H1 (cell line): ENCODE data around the gene CCL24. TPM values are rescaled to one million over a fixed set of nuclear protein-coding genes. Genes with fewer than 3 reads are reported as not detected.

ENCODE experiments used
- CTCF ChIA-PET: fragments of 300-600 bp; sonication (Branson Sonifier 250); formaldehyde crosslinking; loops from one replicate; lab custom pipeline; 2021; ENCODE audit not compliant: partially characterized antibody; lab: Charles Lee
- POLR2A ChIA-PET: fragments of 300-600 bp; sonication (Branson Sonifier 250); formaldehyde crosslinking; loops from one replicate; lab custom pipeline; 2021; ENCODE audit warnings: inconsistent platforms; ENCODE audit not compliant: partially characterized antibody; lab: Charles Lee
- DNase-seq, 2 experiments: peaks; one replicate each; pipeline versions ENCODE4 v3.0.0 to v3.0.0-alpha.2; 2010 to 2022; ENCODE audit warnings: low spot score in 2 of 2, low read depth in 1 of 2, mixed read lengths in 1 of 2
- FAIRE-seq: peaks from 2 replicates; lab custom pipeline; 2011; peaks lifted over from hg19 to GRCh38; lab: Jason Lieb, UNC
- H2AFZ ChIP-seq: 2 replicates; pipeline ENCODE4 v1.8.1; 2012; ENCODE audit warnings: low read length, inconsistent platforms
- H2AK5ac ChIP-seq: 2 replicates; pipeline ENCODE4 v1.6.1; 2013; ENCODE audit warnings: low read depth, low read length
- H2BK120ac ChIP-seq: replicated peaks from 2 replicates; pipeline ENCODE3; 2013; ENCODE audit warnings: low read depth, low read length, inconsistent platforms
- H2BK12ac ChIP-seq: 2 replicates; pipeline ENCODE4 v1.6.1; 2013; ENCODE audit warnings: low read depth, low read length
- H2BK15ac ChIP-seq: 2 replicates; pipeline ENCODE4 v1.6.1; 2013; ENCODE audit warnings: low read length
- H2BK20ac ChIP-seq: 2 replicates; pipeline ENCODE4 v1.6.1; 2013; ENCODE audit warnings: low read length
- H2BK5ac ChIP-seq: 2 replicates; pipeline ENCODE4 v1.6.1; 2013; ENCODE audit warnings: low read depth, low read length
- H3K14ac ChIP-seq: 2 replicates; pipeline ENCODE4 v1.6.1; 2013; ENCODE audit warnings: inconsistent platforms; ENCODE audit not compliant: insufficient read length
- H3K18ac ChIP-seq: 2 replicates; pipeline ENCODE4 v1.6.1; 2013; ENCODE audit warnings: low read length; ENCODE audit errors: extremely low read depth
- H3K23ac ChIP-seq: 2 replicates; pipeline ENCODE4 v1.6.1; 2013; ENCODE audit warnings: inconsistent platforms; ENCODE audit not compliant: insufficient read length
- H3K23me2 ChIP-seq: 2 replicates; pipeline ENCODE4 v1.6.1; 2013; ENCODE audit warnings: low read depth, low read length
- H3K27ac ChIP-seq: 2 replicates; pipeline ENCODE4 v1.6.1; 2011; ENCODE audit warnings: low read depth, low read length, inconsistent platforms
- H3K27me3 ChIP-seq, 4 experiments: replicated peaks in 1 of 4; 1 replicate in 1 of 4; 2 replicates in 3 of 4; pipeline versions ENCODE4 v1.6.1 to v1.8.1; 2011 to 2013; ENCODE audit warnings: low read length in 3 of 4, mild to moderate bottlenecking in 3 of 4, inconsistent platforms in 2 of 4, mixed read lengths in 2 of 4, moderate library complexity in 1 of 4; ENCODE audit not compliant: control insufficient read depth in 3 of 4, insufficient read depth in 3 of 4; ENCODE audit errors: extremely low read depth in 1 of 4
- H3K36me3 ChIP-seq, 4 experiments: 2 replicates each; pipeline versions ENCODE4 v1.6.1 to v1.8.1; 2011 to 2013; ENCODE audit warnings: mild to moderate bottlenecking in 4 of 4, low read length in 3 of 4, moderate library complexity in 2 of 4, control low read depth in 1 of 4, inconsistent platforms in 1 of 4; ENCODE audit not compliant: insufficient read depth in 4 of 4, control insufficient read depth in 2 of 4
- H3K4ac ChIP-seq: replicated peaks from 2 replicates; pipeline ENCODE3; 2013; ENCODE audit warnings: low read length, low read depth, mixed read lengths, inconsistent platforms; ENCODE audit not compliant: insufficient read length
- H3K4me1 ChIP-seq, 4 experiments: replicated peaks in 1 of 4; 1 replicate in 1 of 4; 2 replicates in 3 of 4; pipeline versions ENCODE4 v1.6.1 to v1.8.1; 2011 to 2013; ENCODE audit warnings: low read length in 3 of 4, inconsistent platforms in 2 of 4, mixed read lengths in 1 of 4; ENCODE audit not compliant: insufficient read depth in 4 of 4, control insufficient read depth in 3 of 4
- H3K4me2 ChIP-seq, 2 experiments: 2 replicates each; pipeline versions ENCODE4 v1.6.1 to v1.8.1; 2011 to 2013; ENCODE audit warnings: low read depth in 2 of 2, low read length in 2 of 2, control low read depth in 1 of 2, inconsistent platforms in 1 of 2, mild to moderate bottlenecking in 1 of 2; ENCODE audit not compliant: insufficient read depth in 1 of 2
- H3K4me3 ChIP-seq, 4 experiments: fragments of 200-600, 300-600 bp in 1 of 4; sonication (generic), shearing (Covaris generic), sonication (Bioruptor Twin) in 1 of 4; 2 replicates each; pipeline versions ENCODE4 v1.5.1 to v1.8.1; 2011 to 2016; ENCODE audit warnings: low read length in 4 of 4, low read depth in 3 of 4, control low read depth in 2 of 4, inconsistent platforms in 2 of 4, mild to moderate bottlenecking in 2 of 4, mixed read lengths in 1 of 4, moderate library complexity in 1 of 4; ENCODE audit not compliant: insufficient read depth in 2 of 4; ENCODE audit errors: extremely low read depth in 1 of 4
- H3K56ac ChIP-seq: replicated peaks from 2 replicates; pipeline ENCODE3; 2013; ENCODE audit warnings: low read depth, mild to moderate bottlenecking, mixed read lengths, low read length, inconsistent platforms; ENCODE audit not compliant: insufficient read length
- H3K79me1 ChIP-seq: 2 replicates; pipeline ENCODE4 v1.6.1; 2013; ENCODE audit warnings: low read depth, low read length, control low read depth
- H3K79me2 ChIP-seq, 2 experiments: 2 replicates each; pipeline versions ENCODE4 v1.6.1 to v1.8.1; 2012 to 2013; ENCODE audit warnings: low read length in 2 of 2, mild to moderate bottlenecking in 2 of 2, inconsistent platforms in 1 of 2; ENCODE audit not compliant: insufficient read depth in 2 of 2, control insufficient read depth in 1 of 2
- H3K9ac ChIP-seq, 4 experiments: replicated peaks in 1 of 4; 1 replicate in 1 of 4; 2 replicates in 3 of 4; pipeline versions ENCODE4 v1.6.1 to v1.8.1; 2011 to 2013; ENCODE audit warnings: low read depth in 3 of 4, low read length in 3 of 4, control low read depth in 2 of 4, mild to moderate bottlenecking in 2 of 4, moderate library complexity in 2 of 4, inconsistent platforms in 1 of 4; ENCODE audit errors: extremely low read depth in 1 of 4
- H3K9me3 ChIP-seq, 2 experiments: 2 replicates each; pipeline versions ENCODE4 v1.6.1 to v1.8.1; 2012 to 2013; ENCODE audit warnings: mild to moderate bottlenecking in 2 of 2, moderate library complexity in 2 of 2, control low read depth in 1 of 2, inconsistent platforms in 1 of 2, low read depth in 1 of 2, low read length in 1 of 2, mixed read lengths in 1 of 2; ENCODE audit not compliant: insufficient read depth in 2 of 2
- H4K20me1 ChIP-seq, 2 experiments: replicated peaks in 1 of 2; 2 replicates each; pipeline versions ENCODE3 to v1.8.1; 2011 to 2013; ENCODE audit warnings: inconsistent platforms in 2 of 2, low read length in 2 of 2, mild to moderate bottlenecking in 1 of 2; ENCODE audit not compliant: insufficient read depth in 2 of 2, control insufficient read depth in 1 of 2
- H4K5ac ChIP-seq: 2 replicates; pipeline ENCODE4 v1.6.1; 2013; ENCODE audit warnings: low read length, low read depth, mixed read lengths, inconsistent platforms; ENCODE audit not compliant: insufficient read length
- H4K8ac ChIP-seq: 2 replicates; pipeline ENCODE4 v1.8.0; 2013; ENCODE audit warnings: mild to moderate bottlenecking, moderate library complexity, low read length, inconsistent platforms; ENCODE audit not compliant: insufficient read depth; ENCODE audit errors: extremely low read depth
- H4K91ac ChIP-seq: replicated peaks from 2 replicates; pipeline ENCODE3; 2013; ENCODE audit warnings: low read length, mixed read lengths, inconsistent platforms; ENCODE audit not compliant: insufficient read length
- CREB1 ChIP-seq: IDR thresholded peaks from 2 replicates; pipeline ENCODE4 v1.6.1; 2012; ENCODE audit warnings: inconsistent platforms
- KDM1A ChIP-seq: fragments of 200-600, 300-600 bp; sonication (generic); IDR thresholded peaks from 2 replicates; pipeline ENCODE4 v1.7.1; 2016; ENCODE audit warnings: mild to moderate bottlenecking, low read length, borderline replicate concordance
- KDM4A ChIP-seq: IDR thresholded peaks from one replicate; pipeline ENCODE4 v1.7.1; 2012; ENCODE audit warnings: low read depth, mild to moderate bottlenecking, moderate library complexity, low read length, inconsistent platforms; ENCODE audit not compliant: severe bottlenecking
- WGBS, 2 experiments: shearing (Covaris generic) in 1 of 2; methylation state at CpG; one replicate each; pipeline versions ENCODE4 v1.1.6 to v1.1.7; 2013 to 2015; ENCODE audit warnings: low lambda C conversion rate in 2 of 2, mixed read lengths in 2 of 2, inconsistent platforms in 1 of 2, low coverage in 1 of 2, missing lambda C conversion rate in 1 of 2; ENCODE audit not compliant: insufficient replicate concordance in 2 of 2, insufficient coverage in 1 of 2, insufficient read length in 1 of 2; ENCODE audit errors: extremely low coverage in 1 of 2, missing lambda C conversion rate in 1 of 2; 5-methylcytosine and 5-hydroxymethylcytosine counted together
- polyA plus RNA-seq, 7 experiments: library from polyadenylated mRNA; depleted of rRNA in 3 of 7; stranded (reverse) in 5 of 7; unstranded in 2 of 7; fragments of >200 nt in 5 of 7; fragments of 200-250 nt in 2 of 7; gene quantifications; 1 replicate in 5 of 7; 2 replicates in 1 of 7; 4 replicates in 1 of 7; pipeline versions ENCODE4 v1.2.1 to v1.2.3, GENCODE V29; 2011 to 2013; ENCODE audit warnings: missing spikeins in 2 of 7, mixed read lengths in 2 of 7
- total RNA-seq: library from RNA; stranded (reverse); fragmentation: NEBNext Ultra II Directional; extraction: Animal tissue kit (Norgen Biotek cat#: 25700); gene quantifications from 2 replicates; pipeline ENCODE4 v1.2.1, GENCODE V29; 2021

The CCL24 gene
- total and polyA plus RNA-seq, 2 of the 8 experiments (the other 6 are each of a cell fraction or from before 2014, with no cell fraction given), result not detected

- no peaks in the 10 kb centered on the region for H3K23me2 ChIP-seq
- H3K36me3 ChIP-seq, result no peaks in the 10 kb centered on the region
- no peak overlapping the region for H2BK120ac ChIP-seq
- ChIA-PET CTCF (interaction anchor here (0.5 to 2.8 kb wide), 5 partner anchors 9 to 46 kb away, joined by 3 to 16 read pairs (median 3); no protein-coding TSS in a partner anchor), POLR2A (no interaction called here)
- H3K4me2 ChIP-seq, result no peak overlapping the region
- H3K4ac ChIP-seq, result no peak overlapping the region
- FAIRE-seq (no peak), DNase-seq (no peak)
- no peak overlapping the region for H2BK12ac ChIP-seq
- H2BK5ac ChIP-seq, result no peak overlapping the region
- H3K27ac ChIP-seq, result no peak overlapping the region
- H3K27me3 ChIP-seq, result no peaks in the 10 kb centered on the region
- H2BK15ac ChIP-seq, result no peak overlapping the region
- no peak overlapping the region for H3K14ac ChIP-seq
- no peak overlapping the region for H4K8ac ChIP-seq
- no peak overlapping the region for H3K23ac ChIP-seq
- H4K20me1 ChIP-seq, result no peaks in the 10 kb centered on the region
- no peaks in the 10 kb centered on the region for H3K79me1 ChIP-seq
- 85% methylated on average over 1 of the region's 1 CpG; no CpG with 5 or more reads in 1 of the 2 experiments for WGBS, 2 experiments
- H3K79me2 ChIP-seq, result no peaks in the 10 kb centered on the region
- H4K5ac ChIP-seq, result no peak overlapping the region
- peaks cover 0 to 3% (median 0%) of the 10 kb centered on the region in 4 experiments; a peak in 2 of 7 replicates for H3K4me1 ChIP-seq
- H3K56ac ChIP-seq, result no peak overlapping the region
- H2AFZ ChIP-seq, result no peak overlapping the region
- no peak overlapping the region for H2BK20ac ChIP-seq
- no peaks in the 10 kb centered on the region for H3K9me3 ChIP-seq
- H4K91ac ChIP-seq, result no peak overlapping the region
- no peak overlapping the region for H2AK5ac ChIP-seq
- TF ChIP-seq KDM4A (no peak), KDM1A (no peak), CREB1 (no peak)
- TF ChIP-seq, all 59 proteins: peak for 0
- H3K4me3 ChIP-seq, result no peak overlapping the region
- no peak overlapping the region for H3K9ac ChIP-seq
- no peak overlapping the region for H3K18ac ChIP-seq
These were observed 42.4 kb downstream of the CCL24 start for GRCh38 chr7:75771224-75771623.
